Measurements from ENCODE around the gene LRRC8D.

The LRRC8D gene

GRCh38 chr1:89952605-89953130 lies 131.8 kb downstream of the LRRC8D start:
- DNase-seq (ENCODE audit: insufficient read length, low spot score) (no peak), FAIRE-seq (no peak)

- FAIRE-seq: no peak
Observed at GRCh38 chr1:89953131-89953626, 132.3 kb downstream of the LRRC8D start.

GRCh38 chr1:89953929-89954328 lies 133.1 kb downstream of the LRRC8D start:
- FAIRE-seq: no peak

More at GRCh38 chr1:89953131-89953626, 132.3 kb downstream of the LRRC8D start:
- DNase-seq (ENCODE audit: insufficient read length, low spot score): peak; percentile 44

GRCh38 chr1:89954401-89954800 lies 133.6 kb downstream of the LRRC8D start:
- FAIRE-seq (no peak), DNase-seq (ENCODE audit: insufficient read length, low spot score) (no peak)

More at GRCh38 chr1:89953929-89954328, 133.1 kb downstream of the LRRC8D start:
- no peak for DNase-seq (ENCODE audit: insufficient read length, low spot score)

GRCh38 chr1:89955311-89956205 lies 134.7 kb downstream of the LRRC8D start:
- DNase-seq (ENCODE audit: insufficient read length, low spot score) (no peak), FAIRE-seq (no peak)

GRCh38 chr1:89957107-89957506 lies 136.3 kb downstream of the LRRC8D start:
- no peak for FAIRE-seq

GRCh38 chr1:89958851-89959654 lies 138.2 kb downstream of the LRRC8D start:
- no peak for FAIRE-seq
- no peak for DNase-seq (ENCODE audit: insufficient read length, low spot score)

More at GRCh38 chr1:89957107-89957506, 136.3 kb downstream of the LRRC8D start:
- DNase-seq (ENCODE audit: insufficient read length, low spot score): no peak

GRCh38 chr1:89959719-89960118 lies 138.9 kb downstream of the LRRC8D start:
- no peak for DNase-seq (ENCODE audit: insufficient read length, low spot score)

GRCh38 chr1:89962024-89962741 lies 141.4 kb downstream of the LRRC8D start:
- FAIRE-seq (peak; percentile 33), DNase-seq (ENCODE audit: insufficient read length, low spot score) (no peak)

More at GRCh38 chr1:89959719-89960118, 138.9 kb downstream of the LRRC8D start:
- no peak for FAIRE-seq

- no peak for FAIRE-seq
Observed at GRCh38 chr1:89962742-89963075, 141.9 kb downstream of the LRRC8D start.

GRCh38 chr1:89965193-89965768 lies 144.4 kb downstream of the LRRC8D start:
- DNase-seq (ENCODE audit: insufficient read length, low spot score) (no peak), FAIRE-seq (no peak)

More at GRCh38 chr1:89962742-89963075, 141.9 kb downstream of the LRRC8D start:
- DNase-seq (ENCODE audit: insufficient read length, low spot score): no peak

GRCh38 chr1:89966656-89967055 lies 145.8 kb downstream of the LRRC8D start:
- FAIRE-seq (no peak), DNase-seq (ENCODE audit: insufficient read length, low spot score) (no peak)

- DNase-seq (ENCODE audit: insufficient read length, low spot score) (no peak), FAIRE-seq (no peak)
Observed at GRCh38 chr1:89971600-89971999, 150.8 kb downstream of the LRRC8D start.

- FAIRE-seq: no peak
- no peak for DNase-seq (ENCODE audit: insufficient read length, low spot score)
Observed at GRCh38 chr1:89972024-89972423, 151.2 kb downstream of the LRRC8D start.

- FAIRE-seq (no peak), DNase-seq (ENCODE audit: insufficient read length, low spot score) (no peak)
Observed at GRCh38 chr1:89973471-89974127, 152.8 kb downstream of the LRRC8D start.

- no peak for FAIRE-seq
- no peak for DNase-seq (ENCODE audit: insufficient read length, low spot score)
Observed at GRCh38 chr1:89974256-89974655, 153.4 kb downstream of the LRRC8D start.

- DNase-seq (ENCODE audit: insufficient read length, low spot score) (no peak), FAIRE-seq (peak; percentile 4)
Observed at GRCh38 chr1:89974696-89975470, 154.1 kb downstream of the LRRC8D start.

GRCh38 chr1:89975540-89976125 lies 154.8 kb downstream of the LRRC8D start:
- FAIRE-seq (no peak), DNase-seq (ENCODE audit: insufficient read length, low spot score) (no peak)
